Measurements from ENCODE around the gene GPRIN2.

- TF ChIP-seq POLR2AphosphoS5 (IDR thresholded peaks at IDR 0.05; ENCODE audit: borderline replicate concordance, low read depth, low read length) (no peak), EZH2 (IDR thresholded peaks at IDR 0.05) (no peak)
Observed at GRCh38 chr10:46548498-46549090, 7.9 kb downstream of the GPRIN2 start.

All from SK-N-MC (cell line).